ENCODE measurements around the gene NBAS. TPM values are rescaled to one million over a fixed set of nuclear protein-coding genes. Genes with fewer than 3 reads are reported as not detected.
A peak's percentile ranks its signal among the peaks of the same experiment; 100 is the strongest.

Gene NBAS
- total RNA-seq, 1 donor from 2014 or later, result 51.3 TPM

DNA sequence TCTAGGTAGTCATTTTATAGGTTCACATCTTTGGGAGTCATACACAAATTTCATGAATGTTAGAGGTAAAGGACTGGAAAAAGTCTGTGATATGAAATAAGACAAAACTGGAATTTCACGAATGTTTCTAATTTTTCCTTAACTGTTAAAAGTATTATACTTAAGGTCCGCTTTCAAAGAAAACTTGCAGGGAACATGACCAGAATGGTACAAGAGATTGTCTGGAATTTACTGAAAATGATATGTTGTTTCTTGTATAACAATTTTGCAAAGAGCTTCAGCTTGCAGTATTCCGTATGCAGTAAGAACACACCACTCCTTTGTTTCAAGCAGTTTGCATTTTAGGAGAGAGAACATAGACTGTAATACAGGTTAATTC lies 32.2 kb upstream of the NBAS start:
- intact Hi-C loops (cut with DNase I), result no loop called here
- ATAC-seq, result no peak
- no peak for DNase-seq (ENCODE audit: low spot score)

GRCh38 chr2:15591692-15592463 lies 30.7 kb upstream of the NBAS start, which contains the start of gene DDX1:
Gene DDX1 (plus strand): TSS chr2:15591868. CDS start chr2:15591934, 66 bp downstream.
- ATAC-seq, result peak; percentile 98
- DNase-seq (ENCODE audit: low spot score), result peak; percentile 90
- intact Hi-C loops (cut with DNase I), result no loop called here

DNA sequence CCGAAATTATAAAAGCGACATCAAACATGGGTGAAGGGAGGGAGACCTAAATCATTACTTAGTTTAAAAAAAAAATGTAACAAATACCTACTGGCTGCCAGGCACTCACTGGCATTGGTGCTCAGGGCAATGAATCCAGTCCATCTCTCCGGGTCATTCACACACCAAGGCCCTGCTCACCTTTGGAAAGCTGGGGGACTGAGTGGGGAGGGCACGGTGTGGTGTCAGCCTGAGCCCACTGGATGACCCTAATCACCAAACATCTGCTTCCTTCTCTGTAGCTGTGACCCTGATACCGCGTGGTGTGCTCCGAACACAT lies 30.2 kb upstream of the NBAS start:
- DNase-seq (ENCODE audit: low spot score), result no peak
- intact Hi-C loops (cut with DNase I), result no loop called here
- ATAC-seq, result no peak

DNA sequence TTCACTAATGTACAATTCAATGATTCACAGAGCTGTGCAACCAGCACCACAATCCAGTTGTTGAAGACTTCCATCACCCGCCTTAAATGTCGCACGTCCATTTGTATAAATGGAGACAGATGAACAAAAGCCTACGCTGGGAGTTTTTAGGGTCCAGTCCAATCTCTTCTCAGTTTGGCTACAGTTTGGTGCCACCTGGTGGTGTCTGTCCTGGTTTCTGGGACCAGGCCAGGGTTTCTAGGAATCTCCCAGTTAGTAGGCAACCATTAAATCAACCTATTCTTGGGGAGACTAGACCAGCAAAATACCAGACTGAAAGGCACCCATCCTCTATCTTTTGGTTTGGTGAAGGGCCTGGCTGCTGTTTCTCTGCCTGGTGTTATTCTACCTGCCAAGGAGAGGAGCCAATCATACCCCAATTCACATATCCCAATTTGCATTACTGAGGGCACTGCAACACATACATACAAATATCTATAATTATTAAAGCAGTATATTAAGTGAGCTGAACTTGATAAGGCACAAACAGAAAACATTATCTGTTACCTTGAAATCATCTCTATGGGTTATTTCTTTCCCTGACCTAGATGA lies 27.3 kb upstream of the NBAS start:
- ATAC-seq, result no peak
- no peak for DNase-seq (ENCODE audit: low spot score)
- intact Hi-C loops (cut with DNase I), result no loop called here

DNA sequence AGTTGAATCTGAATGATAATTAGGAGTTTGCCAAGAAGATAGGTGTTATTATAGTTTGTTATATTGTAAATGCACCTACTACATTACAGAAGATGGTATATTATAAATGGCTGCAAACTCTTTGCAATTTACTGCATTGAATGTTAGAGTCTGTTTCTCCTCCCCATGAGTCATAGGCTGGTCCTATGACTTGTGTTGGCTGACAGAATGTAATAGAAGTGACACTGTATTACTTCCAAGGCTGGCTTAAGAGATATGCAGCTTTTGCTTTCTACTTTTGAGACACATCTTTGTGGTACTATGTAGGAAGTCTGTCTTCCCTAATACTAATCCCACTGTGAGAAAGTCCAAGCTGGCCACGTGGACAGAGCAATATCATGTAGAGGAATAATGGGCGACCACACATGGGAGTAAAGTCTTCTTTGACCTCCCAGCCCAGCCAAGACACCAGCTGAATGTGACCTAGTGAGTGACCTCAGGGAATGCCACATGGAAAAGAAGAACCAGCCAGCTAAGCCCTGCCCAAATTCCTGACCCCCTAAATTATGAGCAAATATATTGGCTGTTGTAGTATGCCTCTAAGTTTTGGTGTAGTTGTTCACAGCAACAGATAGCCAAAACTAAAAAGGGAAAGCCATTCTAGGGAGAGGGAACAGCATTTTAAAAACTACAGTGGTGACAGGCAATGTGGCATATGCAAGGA lies 23.8 kb upstream of the NBAS start:
- DNase-seq (ENCODE audit: low spot score) (no peak), ATAC-seq (no peak)
- intact Hi-C loops (cut with DNase I), result no loop called here

DNA sequence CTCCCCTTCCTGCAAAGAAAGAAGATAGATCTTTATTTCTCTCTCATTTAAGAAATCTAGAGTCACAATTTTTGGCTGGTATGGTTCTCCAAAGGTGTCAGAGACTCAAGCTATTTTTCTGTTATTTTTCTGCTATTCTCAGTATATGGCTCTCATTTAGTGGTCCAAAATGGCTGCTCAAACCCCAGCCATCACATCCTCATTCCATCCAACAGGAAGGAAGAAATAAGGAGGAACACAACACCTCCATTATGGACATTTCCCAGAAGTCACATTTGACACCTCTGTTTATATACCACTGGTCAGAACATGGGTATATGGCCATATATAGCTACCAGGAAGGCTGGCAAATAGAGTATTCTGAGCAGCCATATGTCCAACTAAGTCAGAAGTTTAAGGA lies 23.2 kb upstream of the NBAS start:
- ATAC-seq (no peak), DNase-seq (ENCODE audit: low spot score) (no peak)
- intact Hi-C loops (cut with DNase I), result no loop called here

DNA sequence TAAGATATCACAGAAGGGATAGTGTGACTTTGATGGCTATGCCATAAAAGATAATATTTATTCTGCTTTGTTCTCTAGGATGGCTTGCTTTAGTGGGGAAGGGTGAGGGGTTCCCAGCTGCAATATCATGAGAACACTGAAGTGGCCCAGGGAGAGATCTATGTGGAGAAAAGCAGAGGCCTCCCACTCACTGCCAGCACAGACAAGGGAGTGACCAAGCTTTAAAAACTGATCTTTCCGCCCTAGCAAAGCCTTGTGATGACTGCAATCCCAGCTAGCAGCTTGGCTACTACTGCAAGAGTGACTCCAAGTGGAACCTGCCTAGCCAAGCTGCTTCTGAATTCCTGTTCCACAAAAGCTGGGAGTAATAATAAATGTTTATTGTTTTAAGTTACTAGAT lies 22.7 kb upstream of the NBAS start:
- intact Hi-C loops (cut with DNase I), result no loop called here
- ATAC-seq, result no peak
- no peak for DNase-seq (ENCODE audit: low spot score)

DNA sequence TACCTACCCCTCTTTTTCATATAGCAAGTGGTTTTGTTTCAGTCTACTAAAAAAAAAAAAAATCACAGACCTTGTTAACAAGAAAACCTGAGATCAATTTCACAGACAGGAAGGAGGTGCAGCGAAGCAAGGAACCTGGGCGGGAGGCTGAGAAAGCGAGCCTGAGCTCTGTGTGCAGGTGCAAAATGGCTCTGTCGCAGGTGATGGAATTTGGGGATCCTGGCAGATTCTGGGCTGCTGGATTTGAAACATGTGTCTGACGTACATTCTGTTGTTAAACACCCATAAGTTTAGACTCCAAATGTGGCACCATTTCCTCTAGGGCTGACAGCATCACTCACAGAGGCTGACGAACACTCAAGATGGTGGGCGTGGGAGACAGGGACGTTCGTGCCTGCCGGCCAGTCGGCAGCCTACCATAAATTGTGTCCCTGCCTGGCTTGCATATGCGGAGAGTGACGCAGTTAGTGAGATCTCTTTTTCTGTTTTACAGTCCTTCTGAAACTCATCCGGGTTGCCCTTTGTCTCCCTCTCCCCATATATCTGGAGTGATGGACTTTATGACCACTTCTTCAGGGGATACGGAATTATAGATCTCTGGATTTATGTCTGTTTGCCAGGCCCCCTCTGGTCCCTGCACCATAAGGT lies 21.7 kb upstream of the NBAS start:
- no peak for ATAC-seq

DNA sequence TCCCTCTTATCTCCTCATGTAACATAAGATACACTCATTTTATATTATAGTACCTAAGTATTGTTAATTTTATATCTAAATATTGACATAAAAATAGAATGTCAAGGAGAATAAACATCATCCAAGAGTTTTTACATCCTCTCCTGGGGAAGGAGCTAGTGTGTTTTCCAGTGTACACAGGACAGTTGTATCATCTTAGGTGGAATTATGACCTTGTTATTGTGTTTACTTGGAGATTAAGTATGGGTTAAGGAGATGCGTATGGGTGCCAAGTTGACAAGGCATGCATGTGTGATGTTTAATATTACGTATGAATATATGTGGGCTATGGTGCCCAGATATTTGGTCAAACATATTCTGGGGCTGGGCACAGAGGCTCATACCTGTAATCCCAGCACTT lies 19.3 kb upstream of the NBAS start:
- intact Hi-C loops (cut with DNase I), result no loop called here
- DNase-seq (ENCODE audit: low spot score) (no peak), ATAC-seq (no peak)

More for the DNA sequence above, 21.7 kb upstream of the NBAS start:
- intact Hi-C loops (cut with DNase I), result no loop called here
- no peak for DNase-seq (ENCODE audit: low spot score)

DNA sequence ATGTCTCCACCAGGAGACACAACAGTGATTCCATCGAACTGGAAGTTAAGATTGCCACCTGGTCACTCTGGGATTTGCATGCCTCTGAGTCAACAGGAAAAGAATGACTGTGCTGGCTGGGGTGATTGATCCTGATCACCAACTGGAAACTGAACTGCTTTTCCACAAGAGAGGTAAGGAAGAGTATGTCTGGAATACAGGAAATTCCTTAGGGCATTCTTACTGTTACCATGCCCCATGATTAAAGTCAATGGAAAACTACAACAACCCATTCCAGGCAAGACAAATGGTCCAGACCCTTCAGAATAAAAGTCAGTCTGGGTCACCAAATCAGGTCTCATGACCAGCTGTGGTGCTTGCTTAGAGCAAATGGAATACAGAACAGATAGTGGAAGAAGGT lies 18.5 kb upstream of the NBAS start:
- intact Hi-C loops (cut with DNase I), result no loop called here
- ATAC-seq (no peak), DNase-seq (ENCODE audit: low spot score) (no peak)

DNA sequence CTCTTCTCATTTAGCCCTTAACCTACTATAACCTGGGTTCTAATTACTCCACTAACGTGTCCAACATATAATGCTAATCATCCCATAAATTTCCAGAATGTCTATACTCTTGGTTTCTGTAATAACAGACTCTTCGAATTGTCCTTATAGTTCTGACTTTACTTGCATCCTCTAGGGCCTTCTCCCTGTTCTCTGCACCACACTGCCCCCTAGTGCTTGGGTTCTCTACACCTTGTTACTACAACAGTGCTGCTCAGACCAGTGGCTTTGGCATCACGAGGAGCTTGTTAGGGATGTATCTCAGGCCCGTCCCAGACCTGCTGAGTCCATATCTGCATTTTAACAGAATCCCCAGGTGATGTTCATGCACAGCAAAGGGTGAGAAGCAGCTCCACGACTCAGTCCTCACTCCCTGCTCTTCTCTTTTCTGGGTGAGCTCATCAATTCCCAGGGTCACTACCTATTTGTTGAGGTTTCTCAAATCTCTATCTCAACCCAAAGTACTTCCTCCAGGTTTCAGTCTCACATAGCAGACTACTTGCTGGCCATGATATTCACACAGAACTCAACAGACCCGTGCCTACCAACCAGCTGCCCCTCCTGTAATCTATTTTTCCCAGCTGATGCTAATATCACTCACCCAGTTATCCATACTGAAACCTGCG lies 16.1 kb upstream of the NBAS start:
- intact Hi-C loops (cut with DNase I), result no loop called here
- DNase-seq (ENCODE audit: low spot score) (peak; percentile 94), ATAC-seq (peak; percentile 89)

- ATAC-seq (no peak), DNase-seq (ENCODE audit: low spot score) (no peak)
- intact Hi-C loops (cut with DNase I), result no loop called here
These were observed 10.6 kb upstream of the NBAS start for GRCh38 chr2:15571729-15572128.

- ATAC-seq, result no peak
- no peak for DNase-seq (ENCODE audit: low spot score)
- intact Hi-C loops (cut with DNase I), result no loop called here
These were observed 9.0 kb upstream of the NBAS start for GRCh38 chr2:15570104-15570503.

DNA sequence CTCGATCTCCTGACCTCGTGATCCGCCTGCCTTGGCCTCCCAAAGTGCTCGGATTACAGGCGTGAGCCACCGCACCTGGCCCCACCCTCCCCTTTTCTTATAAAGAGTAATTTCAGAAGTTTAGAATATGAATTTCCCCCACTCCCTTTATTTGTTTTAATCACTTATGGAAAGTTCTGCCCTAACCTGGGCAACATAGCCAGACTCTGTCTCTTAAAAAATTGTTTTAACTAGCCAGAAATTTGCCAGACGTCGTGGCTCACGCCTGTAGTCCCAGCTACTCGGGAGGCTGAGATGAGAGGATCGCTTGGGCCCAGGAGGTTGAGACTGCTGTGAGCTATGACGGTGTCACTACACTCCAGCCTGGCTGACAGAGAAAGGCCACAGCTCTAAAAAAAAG lies 7.7 kb upstream of the NBAS start:
- DNase-seq (ENCODE audit: low spot score) (no peak), ATAC-seq (no peak)
- intact Hi-C loops (cut with DNase I), result no loop called here

DNA sequence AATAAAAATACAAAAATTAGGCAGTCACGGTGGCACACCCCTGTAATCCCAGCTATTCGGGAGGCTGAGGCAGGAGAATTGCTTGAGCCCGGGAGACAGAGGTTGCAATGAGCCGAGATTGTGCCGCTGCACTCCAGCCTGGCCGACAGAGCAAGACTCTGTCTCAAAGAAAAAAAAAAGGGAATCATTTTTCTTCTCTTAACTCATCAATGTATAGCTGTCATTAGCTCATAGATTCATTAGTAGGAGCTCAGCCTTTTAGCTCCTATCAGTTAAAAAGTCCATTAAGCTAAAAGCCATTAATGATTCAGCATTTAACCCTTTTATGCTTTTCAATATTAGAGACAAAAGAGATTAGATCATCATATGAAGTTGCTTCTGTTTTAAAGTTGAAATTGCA lies 5.8 kb upstream of the NBAS start:
- ATAC-seq, result no peak
- intact Hi-C loops (cut with DNase I), result no loop called here
- DNase-seq (ENCODE audit: low spot score), result no peak

DNA sequence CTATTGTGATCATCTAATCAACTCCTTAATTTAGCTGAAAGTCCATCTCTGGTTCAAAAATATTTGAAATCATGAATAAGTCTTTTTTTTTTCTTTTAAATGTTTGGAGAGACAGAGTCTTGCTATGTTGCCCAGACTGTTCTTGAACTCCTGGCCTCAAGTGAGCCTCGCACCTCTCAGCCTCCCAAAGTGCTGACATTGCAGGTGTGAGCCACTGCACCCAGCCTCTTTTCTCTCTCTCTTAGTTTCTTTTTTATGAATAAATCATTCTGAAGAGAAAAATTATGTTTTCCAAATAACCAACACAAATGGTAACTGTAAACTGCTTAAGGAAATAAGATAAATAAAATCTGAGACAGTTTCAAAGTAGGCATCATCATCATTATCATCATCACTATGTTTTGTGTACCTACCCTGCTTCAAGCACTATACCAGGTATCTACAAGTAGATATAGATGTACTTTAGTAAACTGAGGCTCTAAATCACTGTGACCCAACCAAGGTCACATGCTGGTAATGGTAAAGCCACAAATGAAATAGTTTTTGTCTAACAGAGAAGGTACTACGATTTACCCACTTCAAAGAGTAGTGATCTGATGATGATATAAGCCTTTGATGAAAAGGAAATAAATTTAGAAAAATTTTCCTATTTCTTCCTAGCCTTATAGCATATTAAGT lies 5.0 kb upstream of the NBAS start:
- intact Hi-C loops (cut with DNase I), result no loop called here
- no peak for DNase-seq (ENCODE audit: low spot score)
- ATAC-seq, result no peak

- DNase-seq (ENCODE audit: low spot score), result no peak
- no peak for ATAC-seq
- intact Hi-C loops (cut with DNase I), result no loop called here
These were observed 4.3 kb upstream of the NBAS start for GRCh38 chr2:15565392-15565791.

DNA sequence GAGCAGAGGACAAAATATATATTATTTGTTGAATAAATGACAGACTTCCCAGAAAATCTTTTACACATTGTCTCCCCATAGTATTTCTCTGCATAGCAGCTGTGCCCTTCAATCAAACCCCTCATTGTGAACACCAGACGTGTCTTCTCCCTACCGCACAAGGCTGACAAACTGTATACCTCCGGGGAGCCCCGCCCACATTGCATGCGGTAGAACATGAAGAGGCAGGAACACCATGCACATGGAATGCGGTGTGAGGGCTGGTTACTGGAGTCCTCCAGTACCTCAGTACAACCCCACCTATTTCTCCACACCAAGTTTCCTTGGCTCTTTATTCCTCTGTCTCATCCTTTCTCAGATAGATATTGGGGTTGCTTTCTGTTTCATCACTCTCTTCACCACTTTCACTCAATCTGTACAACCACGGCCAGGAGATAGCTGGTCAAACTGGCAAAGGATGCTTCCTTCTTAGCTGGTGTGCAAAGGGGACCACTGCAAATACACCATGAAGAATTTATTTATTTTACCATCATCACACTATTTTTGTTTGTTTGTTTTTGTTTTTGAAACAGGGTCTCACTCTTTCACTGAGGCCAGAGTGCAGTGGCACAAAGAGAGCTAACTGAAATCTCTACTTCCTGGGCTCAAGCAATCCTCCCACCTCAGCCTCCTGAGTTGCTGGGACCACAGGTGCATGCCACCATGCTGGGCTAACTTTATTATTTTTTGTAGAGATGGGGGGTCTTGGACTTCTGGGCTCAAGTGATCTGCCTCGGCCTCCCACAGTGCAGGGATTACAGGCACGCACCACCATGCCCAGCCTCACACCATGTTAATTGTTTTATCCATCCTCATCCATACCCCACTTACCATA lies 2.3 kb upstream of the NBAS start:
- no peak for ATAC-seq
- intact Hi-C loops (cut with DNase I), result no loop called here
- DNase-seq (ENCODE audit: low spot score), result no peak
